GM18502 (cell line): Measurements from ENCODE around the gene TRIM23.
"Not testable (repeated sequence)": the region's sequence is repeated elsewhere in the genome, so short reads cannot be mapped to it uniquely, and the experiment has no call there.

Experiments used
- ATAC-seq: cut with Tn5 transposase; IDR thresholded peaks from one replicate; pipeline ENCODE4 v1.9.1; 2021; ENCODE audit warnings: mild to moderate bottlenecking; ENCODE audit not compliant: unreplicated experiment, poor library complexity

TRIM23 gene

DNA sequence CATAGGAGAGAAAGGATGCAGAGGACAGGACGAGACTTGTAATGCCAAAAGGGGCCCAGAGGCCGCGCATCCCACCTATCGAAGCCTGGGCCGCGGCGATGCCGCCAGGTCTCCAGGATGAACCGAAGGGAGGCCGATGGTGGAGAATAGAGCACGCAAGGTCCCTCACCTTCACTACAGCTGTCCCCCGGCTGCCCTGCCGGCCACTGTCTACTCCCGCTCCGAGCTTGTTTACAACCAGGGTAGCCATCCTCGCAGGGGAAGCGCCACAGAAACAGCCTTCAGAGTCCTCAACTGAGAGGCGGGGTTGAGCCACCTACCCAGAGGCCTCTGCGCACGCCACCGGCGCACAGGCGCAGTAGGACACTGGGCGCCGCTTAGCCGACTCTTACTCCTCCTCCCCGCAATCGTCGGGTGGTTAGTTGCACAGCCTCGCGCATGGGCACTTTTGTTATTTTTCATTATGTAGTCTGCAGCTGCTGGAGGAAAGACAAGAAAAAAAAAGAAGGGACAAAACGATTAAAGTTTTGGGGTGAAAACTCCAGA, at the start of gene TRIM23:
TRIM23 (minus strand) TSS at position 309 of the 546 bp plus-strand sequence; CDS start at position 250, 59 bp downstream.
- ATAC-seq, result peak; percentile 96

DNA sequence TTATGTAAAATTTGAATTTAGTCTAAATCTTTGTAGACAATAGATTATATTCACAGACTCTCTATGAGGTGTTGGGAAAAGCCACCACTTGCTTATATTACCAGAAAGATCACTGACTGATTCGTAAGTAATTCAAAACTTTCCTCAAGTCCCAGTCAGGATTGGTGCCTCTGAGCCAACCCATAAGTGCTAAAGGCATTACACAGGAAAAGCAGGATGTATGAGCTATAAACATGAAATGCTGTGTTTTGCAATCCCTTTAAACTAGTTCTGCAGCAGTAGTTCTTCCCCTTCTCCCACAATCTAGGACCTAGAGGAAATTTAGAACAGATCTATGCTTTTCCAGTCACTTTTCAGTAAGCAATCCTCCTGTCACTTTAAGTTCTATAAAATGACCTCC, 48.7 kb upstream of the TRIM23 start:
- ATAC-seq, result no peak

DNA sequence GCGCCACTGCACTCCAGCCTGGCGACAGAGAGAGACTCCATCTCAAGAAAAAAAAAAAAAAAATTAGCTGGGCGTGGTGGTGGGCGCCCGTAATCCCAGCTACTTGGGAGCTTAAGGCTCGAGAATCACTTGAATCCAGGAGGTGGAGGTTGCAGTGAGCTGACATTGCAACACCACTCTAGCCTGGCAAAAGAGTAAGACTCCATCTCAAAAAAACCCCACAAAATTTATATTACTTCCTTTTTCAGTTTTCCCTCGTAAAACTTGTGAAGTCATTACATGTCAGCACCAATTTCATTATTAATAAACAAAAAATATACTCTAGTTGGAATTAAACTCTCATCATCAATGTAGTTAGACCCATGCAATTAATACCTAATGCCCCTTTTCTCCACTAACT, 44.6 kb upstream of the TRIM23 start:
- no peak for ATAC-seq

DNA sequence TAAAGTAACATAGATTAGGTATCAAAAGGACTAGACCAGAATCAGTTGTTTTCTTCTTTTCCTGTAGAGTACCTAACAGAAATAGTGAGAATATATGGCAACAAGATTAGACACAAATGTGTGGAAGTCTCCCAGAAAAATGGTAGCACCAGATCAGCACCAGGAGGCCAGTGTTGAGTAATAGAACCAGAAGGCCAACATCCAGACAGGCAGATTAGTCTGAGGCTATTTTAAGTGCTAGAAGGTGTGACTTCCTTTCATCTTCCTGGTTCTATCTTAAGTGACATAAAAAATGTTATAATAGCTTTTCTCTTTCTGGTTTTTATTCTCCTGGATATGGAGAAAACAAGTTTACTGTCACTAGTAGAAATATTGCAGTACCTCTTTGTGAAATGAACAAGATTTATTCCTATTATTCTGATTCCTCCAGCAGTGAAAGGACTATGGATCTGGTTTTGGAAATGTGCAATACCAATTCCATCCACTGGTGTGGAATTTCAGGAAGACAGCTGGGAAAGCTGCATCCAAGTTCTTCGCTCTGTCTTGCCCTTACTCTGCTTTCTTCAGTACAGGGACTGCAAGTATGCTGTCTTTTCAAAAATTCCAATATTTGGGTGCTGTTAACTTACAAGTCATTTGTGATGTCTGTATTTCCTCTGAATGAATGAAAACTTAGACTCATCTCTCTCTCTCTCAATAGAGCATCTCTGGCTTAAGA, 39.8 kb upstream of the TRIM23 start:
- no peak for ATAC-seq

DNA sequence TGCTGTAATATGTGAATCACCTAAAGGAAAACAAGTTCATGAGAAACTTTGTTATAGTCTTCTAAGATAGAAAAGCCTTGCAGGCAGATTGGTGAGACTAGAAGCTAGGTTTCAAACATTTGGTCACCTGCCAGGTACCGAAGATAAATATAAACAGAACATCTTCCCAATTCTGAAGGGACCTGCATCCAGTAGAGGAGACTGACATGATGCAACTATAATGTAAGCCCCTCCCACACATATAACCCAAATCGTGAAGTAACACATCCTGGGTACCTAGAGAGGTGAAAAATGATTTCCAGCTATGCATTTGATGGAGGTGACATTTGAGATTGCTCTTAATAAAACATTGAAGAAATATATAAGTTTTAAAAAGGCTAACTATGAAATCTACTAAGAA, 30.6 kb upstream of the TRIM23 start:
- ATAC-seq, result no peak

DNA sequence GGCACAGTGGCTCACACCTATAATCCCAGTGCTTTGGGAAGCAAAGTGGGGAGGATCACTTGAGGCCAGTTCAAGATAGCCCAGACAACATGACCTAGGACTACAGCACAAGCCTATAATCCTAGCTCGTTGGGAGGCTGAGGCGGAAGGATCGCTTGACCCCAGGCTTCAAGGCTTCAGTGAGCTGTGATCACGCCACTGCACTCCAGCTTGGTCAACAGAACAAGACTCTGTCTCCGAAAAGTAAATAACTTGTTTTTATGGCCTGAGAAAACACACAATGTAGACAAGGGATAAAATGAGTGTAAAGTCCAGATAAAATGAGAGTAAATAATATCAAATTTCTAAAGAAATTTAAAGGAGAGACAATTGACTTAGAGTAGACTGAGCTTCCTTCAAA, 27.0 kb upstream of the TRIM23 start:
- no peak for ATAC-seq

DNA sequence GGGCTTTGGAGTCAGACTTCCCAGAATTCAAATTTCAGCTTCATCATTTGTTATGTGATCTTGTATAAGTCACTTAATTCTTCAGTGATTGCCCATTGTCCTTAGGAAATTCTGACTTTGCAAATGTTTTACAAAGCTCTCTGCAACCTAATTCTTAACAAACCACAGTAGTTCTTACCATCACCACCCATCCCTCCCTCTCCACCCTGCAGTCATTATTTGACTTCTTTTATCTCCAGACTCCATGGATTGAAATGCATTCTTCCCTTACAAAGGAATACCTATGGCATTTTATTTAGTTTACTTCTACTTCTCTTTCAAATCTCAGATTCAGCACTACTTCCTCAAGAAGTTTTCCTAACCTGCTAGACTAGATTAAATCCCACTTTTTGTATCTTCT, 23.8 kb upstream of the TRIM23 start:
- ATAC-seq, result no peak

DNA sequence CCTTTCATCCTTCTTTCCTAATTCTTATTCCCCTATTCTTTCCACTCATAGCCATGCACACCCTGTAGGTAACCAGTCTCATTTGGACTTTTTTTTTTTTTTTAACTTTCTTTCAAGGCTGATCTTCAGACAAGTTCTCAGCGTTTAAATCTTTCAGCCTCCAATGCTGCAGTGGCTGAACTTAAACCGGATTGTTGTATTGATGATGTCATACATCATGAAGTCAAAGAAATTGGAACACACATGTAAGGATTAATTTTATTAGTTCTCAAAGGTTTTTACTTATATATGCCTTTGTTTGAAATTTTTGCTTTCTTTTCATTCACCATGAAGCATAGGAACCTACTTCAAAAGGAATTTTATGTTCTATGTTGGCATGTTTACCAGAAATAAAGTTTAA, 22.8 kb upstream of the TRIM23 start:
- ATAC-seq, result no peak

DNA sequence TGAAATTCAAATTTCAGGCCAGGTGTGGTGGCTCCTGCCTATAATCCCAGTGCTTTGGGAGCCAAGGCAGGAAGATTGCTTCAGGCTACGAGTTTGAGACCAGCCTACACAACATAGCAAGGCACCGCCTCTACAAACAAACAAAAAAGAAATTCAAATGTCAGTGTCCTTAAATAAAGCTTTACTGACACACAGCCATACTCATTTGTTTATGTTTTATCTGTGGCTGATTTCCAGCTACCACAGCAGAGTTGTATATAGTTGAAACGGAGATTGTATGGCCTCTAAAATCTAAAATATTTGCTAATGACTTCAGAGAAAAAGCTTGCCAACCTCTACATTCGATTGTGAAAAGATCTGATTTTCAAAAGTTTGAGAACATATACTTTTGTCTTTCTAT, 16.1 kb upstream of the TRIM23 start:
- no peak for ATAC-seq

DNA sequence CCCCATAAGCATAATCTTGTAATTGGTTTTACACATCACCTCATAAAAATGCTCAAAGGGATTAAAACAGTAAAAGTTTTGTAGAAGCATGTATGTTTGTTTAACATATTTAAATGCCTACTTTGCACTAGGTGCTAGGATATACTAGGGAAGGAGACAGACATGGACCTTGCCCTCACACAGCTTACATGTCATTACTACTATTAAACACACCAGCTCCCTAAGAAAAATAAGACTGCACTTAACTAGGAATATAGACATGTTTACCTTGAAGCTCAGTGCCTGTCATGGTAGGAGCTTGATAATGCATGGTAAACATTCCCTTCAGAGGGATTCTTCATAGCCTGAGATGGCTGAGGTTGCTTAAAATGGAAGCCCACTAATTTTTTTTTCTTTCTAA, 6.8 kb upstream of the TRIM23 start:
- no peak for ATAC-seq

DNA sequence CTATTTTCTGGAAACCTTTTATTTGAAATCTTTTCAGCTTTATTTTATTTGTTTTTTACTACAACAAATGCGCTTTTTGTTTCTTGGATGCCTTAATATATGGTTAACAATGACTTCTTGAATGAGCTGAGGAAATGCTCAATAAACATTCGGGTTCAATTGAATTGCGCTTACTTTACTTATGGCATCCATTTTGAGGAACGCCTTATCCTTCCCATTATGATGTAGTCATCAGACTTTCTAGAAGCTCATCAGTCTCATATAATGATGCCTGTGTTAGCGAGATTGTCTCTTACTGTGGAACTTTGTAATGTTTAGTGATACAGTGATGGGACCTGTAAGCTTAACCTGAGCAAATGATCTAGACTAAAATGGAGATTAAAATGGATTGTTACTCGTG, 1.6 kb upstream of the TRIM23 start:
- ATAC-seq, result no peak

DNA sequence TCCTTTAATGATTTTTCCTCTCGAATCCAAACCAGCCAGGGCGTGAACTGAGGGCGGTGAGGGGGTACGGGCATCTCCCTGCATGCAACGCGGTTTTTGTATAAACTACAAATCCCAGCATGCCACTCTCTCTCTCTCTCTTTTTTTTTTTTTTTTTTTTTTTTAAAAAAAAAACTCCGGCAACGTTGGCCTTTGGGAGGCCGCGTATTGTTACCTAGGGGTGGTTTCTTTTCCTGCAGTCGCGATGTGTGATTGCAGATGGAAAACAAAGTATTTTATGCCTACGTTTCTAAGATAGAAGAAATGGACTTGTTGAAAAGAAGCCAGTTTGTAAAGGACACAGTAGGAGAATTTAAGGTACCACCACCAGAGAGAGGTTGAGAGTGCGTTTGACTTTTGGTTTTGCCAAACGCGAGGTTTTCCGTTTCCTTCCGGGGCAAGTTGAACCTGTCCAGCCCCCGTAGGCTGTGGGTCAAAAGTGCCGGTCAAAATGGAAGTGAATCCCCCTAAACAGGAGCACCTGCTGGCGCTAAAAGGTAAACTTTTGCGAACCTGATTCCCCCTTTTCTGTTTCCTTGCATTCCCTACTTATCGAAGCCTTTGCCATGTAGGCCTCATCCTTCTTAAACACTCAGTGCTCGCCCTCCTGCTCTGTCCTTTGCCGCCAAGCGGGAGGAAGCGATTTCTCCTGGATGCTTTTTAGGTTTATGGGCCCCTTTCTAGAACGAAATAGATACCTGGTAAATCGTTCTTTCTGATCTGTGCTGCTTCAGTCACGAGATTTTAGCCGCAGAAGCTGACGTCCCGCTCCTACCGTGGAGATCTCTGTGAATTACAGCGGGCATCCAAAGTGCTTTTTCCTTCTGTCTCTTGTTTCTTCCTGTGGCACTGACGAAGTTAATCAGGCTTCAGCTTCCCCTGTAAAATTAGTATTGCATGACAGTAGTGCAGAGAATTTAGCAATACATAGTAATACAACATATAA, 730 bp upstream of the TRIM23 start, which contains the start of the genes SHLD3 and TRAPPC13:
SHLD3 (plus strand) TSS at position 457 of the 985 bp plus-strand sequence. CDS start 4,561 bp downstream, outside the sequence.
TRAPPC13 (plus strand) TSS at position 457 of the 985 bp plus-strand sequence; CDS start at position 491, 34 bp downstream.
- peak; percentile 81 for ATAC-seq

DNA sequence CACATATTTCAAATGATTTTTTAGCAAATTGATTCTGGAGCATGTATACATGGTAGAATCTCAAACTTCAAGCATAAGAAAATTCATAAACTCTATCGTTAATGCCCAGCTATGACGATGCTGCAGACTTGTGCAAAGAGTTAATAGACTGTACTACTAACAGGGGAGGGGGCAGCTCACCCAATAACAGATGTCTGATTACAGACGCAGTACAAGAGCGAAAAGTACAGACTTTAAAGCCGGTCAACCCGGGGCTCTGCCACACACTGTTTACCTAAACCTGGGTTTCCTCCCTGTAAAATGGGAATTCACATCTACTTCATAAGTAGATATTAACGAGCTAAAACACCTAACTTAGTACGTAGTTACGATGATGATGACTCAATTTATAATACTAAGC, 651 bp downstream of the TRIM23 start:
- no peak for ATAC-seq

DNA sequence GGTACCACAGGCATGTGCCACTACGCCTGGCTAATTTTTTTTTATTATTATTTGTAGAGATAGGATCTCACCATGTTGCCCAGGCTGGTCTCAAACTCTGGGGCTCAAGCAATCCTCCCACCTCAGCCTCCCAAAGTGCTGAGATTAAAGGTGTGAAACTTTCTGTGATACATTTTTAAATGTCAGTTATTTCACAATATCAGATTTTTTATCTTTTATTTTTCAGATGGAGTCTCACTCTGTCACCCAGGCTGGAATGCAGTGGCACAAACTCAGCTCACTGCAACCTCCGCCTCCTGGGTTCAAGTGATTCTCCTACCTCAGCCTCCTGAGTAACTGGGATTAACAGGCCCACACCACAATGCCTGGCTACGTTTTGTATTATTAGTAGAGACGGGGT, 2.2 kb downstream of the TRIM23 start:
- ATAC-seq, result not testable (repeated sequence)

DNA sequence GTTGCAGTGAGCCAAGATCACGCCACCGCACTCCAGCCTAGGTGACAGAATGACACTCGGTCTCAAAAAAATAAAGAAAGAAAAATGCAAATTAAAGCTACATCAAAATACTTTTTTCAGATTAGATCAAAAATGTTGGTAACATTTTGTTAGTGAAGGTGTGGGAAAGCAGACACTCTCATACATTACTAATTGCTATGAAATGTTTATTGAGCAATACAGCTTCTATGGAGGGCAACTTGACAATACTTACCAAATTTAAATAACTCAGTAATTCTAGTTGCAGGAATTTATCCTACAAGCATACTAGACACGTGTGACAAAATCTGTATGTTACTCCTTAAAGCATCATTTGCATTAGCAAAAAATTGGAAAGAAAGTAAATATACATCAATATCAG, 4.1 kb downstream of the TRIM23 start:
- no peak for ATAC-seq

DNA sequence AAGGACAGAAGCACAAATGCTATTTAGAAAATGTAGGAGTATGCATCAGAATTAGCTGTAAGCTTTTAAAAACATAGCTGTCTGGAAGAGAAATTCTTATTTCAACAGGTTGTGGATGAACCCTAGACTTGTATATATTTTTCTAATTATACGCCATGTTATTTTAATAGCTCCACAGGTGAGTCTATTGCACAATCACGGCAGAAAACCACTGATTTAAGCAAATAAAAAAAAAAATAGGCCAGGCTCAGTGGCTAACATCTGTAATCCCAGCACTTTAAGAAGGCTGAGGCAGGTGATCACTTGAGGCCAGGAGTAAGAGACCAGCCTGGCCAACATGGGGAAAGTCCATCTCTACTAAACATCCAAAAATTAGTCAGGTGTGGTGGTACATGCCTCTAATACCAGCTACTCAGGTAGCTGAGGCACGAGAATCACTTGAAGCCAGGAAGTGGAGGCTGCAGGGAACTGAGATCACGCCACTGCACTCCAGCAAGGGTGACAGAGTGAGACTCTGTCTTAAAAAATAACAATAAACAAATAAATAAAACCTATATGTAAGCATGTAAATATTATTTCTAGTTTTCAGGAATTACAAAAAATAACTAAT, 11.7 kb downstream of the TRIM23 start:
- no peak for ATAC-seq

DNA sequence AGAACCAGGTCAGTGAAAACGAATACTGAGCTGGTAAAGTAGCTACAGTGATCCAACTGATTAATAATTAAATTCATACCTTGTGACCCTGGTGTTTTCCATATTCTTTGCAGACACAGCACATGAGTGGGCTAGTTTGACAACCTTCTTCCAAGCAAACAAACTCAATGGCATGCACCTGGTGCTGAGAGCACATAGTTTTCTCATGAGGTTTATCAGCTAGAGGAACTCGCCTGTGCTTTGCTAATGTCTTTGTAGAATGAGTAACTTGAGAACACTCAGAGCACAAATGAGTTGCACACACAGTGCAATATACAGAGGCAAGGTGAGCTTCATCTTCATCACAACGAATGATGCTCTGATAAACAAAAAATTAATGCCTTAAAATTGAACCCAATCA, 12.6 kb downstream of the TRIM23 start:
- no peak for ATAC-seq

DNA sequence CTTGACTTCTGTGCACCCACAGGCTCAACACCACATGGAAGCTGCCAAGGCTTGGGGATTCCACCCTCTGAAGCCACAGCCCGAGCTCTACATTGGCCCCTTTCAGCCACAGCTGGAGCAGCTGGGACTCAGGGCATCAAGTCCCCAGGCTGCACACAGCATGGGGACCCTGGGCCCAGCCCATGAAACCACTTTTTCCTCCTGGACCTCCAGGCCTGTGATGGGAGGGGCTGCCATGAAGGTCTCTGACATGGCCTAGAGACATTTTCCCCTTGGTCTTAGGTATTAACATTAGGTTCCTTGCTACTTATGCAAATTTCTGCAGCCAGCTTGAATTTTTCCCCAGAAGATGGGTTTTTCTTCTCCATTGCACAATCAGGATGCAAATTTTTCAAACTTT, 22.4 kb downstream of the TRIM23 start:
- not testable (repeated sequence) for ATAC-seq

DNA sequence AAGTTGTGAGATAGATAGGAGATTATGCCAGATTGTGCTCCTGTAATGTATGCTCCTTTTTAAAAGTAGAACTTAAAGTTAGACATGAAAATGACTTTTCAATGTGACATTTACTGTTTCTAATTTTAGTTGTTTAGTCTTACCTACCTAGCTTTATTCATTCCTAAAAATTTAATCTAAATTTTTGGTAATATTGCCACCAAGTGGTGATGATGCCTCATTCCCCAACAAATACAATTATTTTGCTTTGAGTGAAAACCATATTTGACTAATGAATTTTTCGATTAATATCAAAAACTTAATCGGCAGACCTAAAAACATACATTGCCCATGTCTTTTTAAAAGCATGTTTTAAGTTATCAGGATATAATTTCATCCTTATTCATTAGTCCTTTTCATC, 35.4 kb downstream of the TRIM23 start:
- ATAC-seq, result no peak

DNA sequence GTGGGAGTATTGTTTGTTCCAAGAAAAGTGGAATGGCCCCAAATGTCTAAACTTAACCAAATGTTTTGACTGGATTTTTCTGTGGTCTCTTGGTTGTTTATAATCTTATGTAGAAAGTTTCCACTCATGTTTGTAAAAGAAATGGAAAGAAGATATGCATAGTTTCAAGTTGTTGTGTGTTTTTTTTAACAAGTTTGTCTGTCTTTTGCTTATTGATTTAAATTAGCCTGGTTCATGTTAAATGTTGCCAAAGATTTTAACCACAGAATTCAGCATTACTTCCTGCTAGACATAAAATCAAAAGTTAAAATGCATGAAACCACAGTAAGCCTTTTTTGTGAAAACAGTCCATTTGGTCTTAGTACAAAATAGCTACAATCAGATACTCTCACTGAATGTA, 47.0 kb downstream of the TRIM23 start:
- ATAC-seq, result no peak
